Fibroblast of lung (primary cell): ENCODE results near the gene NEK6.

ENCODE experiments used
- CTCF ChIP-seq, 2 donors: IDR thresholded peaks in 1 of 2; conservative IDR thresholded peaks in 1 of 2; 1 replicate in 1 of 2; 2 replicates in 1 of 2; pipeline ENCODE4 v1.5.1; 2011 to 2012; ENCODE audit warnings: low read length in 2 of 2, control low read depth in 1 of 2, inconsistent platforms in 1 of 2, low read depth in 1 of 2, mild to moderate bottlenecking in 1 of 2
- EZH2 ChIP-seq: IDR thresholded peaks from 2 replicates; pipeline ENCODE4 v1.5.1; 2012; ENCODE audit warnings: low read length, control low read depth, mild to moderate bottlenecking; ENCODE audit errors: missing control alignments

GRCh38 chr9:124214596-124215367 is 43.0 kb upstream of the NEK6 start:
- TF ChIP-seq CTCF (conservative IDR thresholded peaks at IDR 0.05 in 1 of 2, IDR thresholded peaks at IDR 0.05 in 1 of 2; ENCODE audit: low read depth in 1 of 2, low read length in 2 of 2) = no peak
- TF ChIP-seq EZH2 = no peak
